ENCODE results near the gene ISM1.
A peak's percentile ranks its signal among the peaks of the same experiment; 100 is the strongest.

Gene ISM1

DNA sequence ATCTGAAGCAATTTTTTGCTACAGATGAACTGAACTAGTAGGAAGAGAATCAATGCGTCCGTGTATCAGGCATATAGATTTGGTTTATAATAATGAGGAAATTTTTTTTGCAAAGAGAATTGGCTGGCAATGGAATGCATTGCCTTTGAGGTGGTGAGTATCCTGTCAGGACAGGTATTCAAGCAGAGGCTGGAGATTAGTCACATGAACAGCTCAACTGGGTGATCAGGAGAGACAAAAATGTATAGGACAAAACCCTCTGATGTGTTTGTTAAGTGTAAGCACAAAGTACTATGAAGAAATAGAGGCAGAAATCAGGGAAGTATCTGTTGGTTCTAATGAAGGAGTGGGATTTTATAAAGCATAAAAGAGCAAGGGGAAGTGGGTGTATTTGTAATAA lies 80.5 kb downstream of the ISM1 start:
- no peak overlapping the region for H2AFZ ChIP-seq (ENCODE audit: low read depth, low read length)
- H3K27me3 ChIP-seq (ENCODE audit: insufficient read depth, low read length, poor library complexity): no peaks in the 10 kb centered on the region
- no peak overlapping the region for H3K4me3 ChIP-seq (ENCODE audit: low read depth in 1 of 2, low read length in 2 of 2)
- H3K9me3 ChIP-seq (ENCODE audit: insufficient read depth, low read length, severe bottlenecking): peaks cover 5% of the 10 kb centered on the region
- DNase-seq: no peak
- H3K79me2 ChIP-seq (ENCODE audit: insufficient read depth, low read length): no peaks in the 10 kb centered on the region
- no peak overlapping the region for H3K27ac ChIP-seq (ENCODE audit: low read length)
- peaks cover 23% of the 10 kb centered on the region for H3K36me3 ChIP-seq (ENCODE audit: insufficient read depth, low read length)
- H3K4me2 ChIP-seq (ENCODE audit: insufficient read depth, low read length): no peak overlapping the region
- H4K20me1 ChIP-seq (ENCODE audit: insufficient read depth, low read length): no peaks in the 10 kb centered on the region
- TF ChIP-seq EZH2 (IDR thresholded peaks at IDR 0.05; ENCODE audit: borderline replicate concordance, low read depth, low read length, severe bottlenecking) (no peak), CTCF (IDR thresholded peaks at IDR 0.05; ENCODE audit: borderline replicate concordance, extremely low read depth, low read length, poor library complexity, severe bottlenecking) (no peak)
- no peak overlapping the region for H3K9ac ChIP-seq (ENCODE audit: low read depth, low read length)
- no peak for ATAC-seq (ENCODE audit: insufficient read depth, low read depth)
- no peaks in the 10 kb centered on the region for H3K4me1 ChIP-seq (ENCODE audit: insufficient read depth, low read length)

GRCh38 chr20:13302647-13303450 lies 81.8 kb downstream of the ISM1 start:
- Histone ChIP-seq H3K36me3 (ENCODE audit: insufficient read depth, low read length) (peaks cover 23% of the 10 kb centered on the region), H3K4me1 (ENCODE audit: insufficient read depth, low read length) (no peaks in the 10 kb centered on the region), H3K4me2 (ENCODE audit: insufficient read depth, low read length) (no peak overlapping the region), H3K9me3 (ENCODE audit: insufficient read depth, low read length, severe bottlenecking) (peaks cover 5% of the 10 kb centered on the region), H3K27me3 (ENCODE audit: insufficient read depth, low read length, poor library complexity) (no peaks in the 10 kb centered on the region), H3K27ac (ENCODE audit: low read length) (no peak overlapping the region), H3K9ac (ENCODE audit: low read depth, low read length) (no peak overlapping the region), H2AFZ (ENCODE audit: low read depth, low read length) (no peak overlapping the region), H4K20me1 (ENCODE audit: insufficient read depth, low read length) (no peaks in the 10 kb centered on the region), H3K4me3 (ENCODE audit: low read depth in 1 of 2, low read length in 2 of 2) (no peak overlapping the region), H3K79me2 (ENCODE audit: insufficient read depth, low read length) (no peaks in the 10 kb centered on the region)
- no peak for TF ChIP-seq EZH2 (IDR thresholded peaks at IDR 0.05; ENCODE audit: borderline replicate concordance, low read depth, low read length, severe bottlenecking)
- peak; percentile 77 for TF ChIP-seq CTCF (IDR thresholded peaks at IDR 0.05; ENCODE audit: borderline replicate concordance, extremely low read depth, low read length, poor library complexity, severe bottlenecking)
- ATAC-seq (ENCODE audit: insufficient read depth, low read depth) (peak; percentile 89), DNase-seq (peak; percentile 58)

DNA sequence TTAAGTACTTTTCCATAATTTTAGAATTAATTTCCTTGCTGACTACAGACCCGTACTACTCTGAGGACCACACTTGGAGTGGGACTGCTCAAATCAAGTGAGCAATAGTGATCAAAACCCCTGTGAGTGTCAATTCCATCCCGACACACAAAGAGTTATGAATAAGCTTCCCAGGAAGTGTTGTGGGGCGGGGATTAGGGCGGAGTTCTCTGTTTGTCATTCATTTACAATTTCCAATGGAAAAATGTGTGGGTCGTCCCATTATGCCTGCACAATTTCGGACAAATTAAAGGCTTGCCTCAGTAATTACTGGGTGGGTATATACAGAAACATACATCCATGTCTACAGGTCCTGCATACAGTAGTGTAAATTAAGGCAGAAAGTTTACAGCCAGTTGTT lies 84.2 kb downstream of the ISM1 start:
- ATAC-seq (ENCODE audit: insufficient read depth, low read depth) (no peak), DNase-seq (no peak)
- Histone ChIP-seq H3K36me3 (ENCODE audit: insufficient read depth, low read length) (peaks cover 11% of the 10 kb centered on the region; the same call in 1 of the 2 replicates), H3K4me1 (ENCODE audit: insufficient read depth, low read length) (no peaks in the 10 kb centered on the region), H3K4me3 (ENCODE audit: low read depth in 1 of 2, low read length in 2 of 2) (no peak overlapping the region), H3K9ac (ENCODE audit: low read depth, low read length) (no peak overlapping the region), H3K79me2 (ENCODE audit: insufficient read depth, low read length) (no peaks in the 10 kb centered on the region), H3K27ac (ENCODE audit: low read length) (no peak overlapping the region), H3K9me3 (ENCODE audit: insufficient read depth, low read length, severe bottlenecking) (peaks cover 5% of the 10 kb centered on the region), H3K4me2 (ENCODE audit: insufficient read depth, low read length) (no peak overlapping the region), H4K20me1 (ENCODE audit: insufficient read depth, low read length) (no peaks in the 10 kb centered on the region), H3K27me3 (ENCODE audit: insufficient read depth, low read length, poor library complexity) (no peaks in the 10 kb centered on the region), H2AFZ (ENCODE audit: low read depth, low read length) (no peak overlapping the region)
- TF ChIP-seq EZH2 (IDR thresholded peaks at IDR 0.05; ENCODE audit: borderline replicate concordance, low read depth, low read length, severe bottlenecking) (no peak), CTCF (IDR thresholded peaks at IDR 0.05; ENCODE audit: borderline replicate concordance, extremely low read depth, low read length, poor library complexity, severe bottlenecking) (no peak)
